ENCODE results near the gene PCOLCE2. TPM values are rescaled to one million over a fixed set of nuclear protein-coding genes. Genes with fewer than 3 reads are reported as not detected.

The PCOLCE2 gene
- total RNA-seq, 1 experiment from 2014 or later, result 23.9 TPM

- Histone ChIP-seq H3K79me2 (ENCODE audit: low read length) (no peaks in the 10 kb centered on the region), H3F3A (ENCODE audit: low read length, unreplicated experiment) (no peaks in the 10 kb centered on the region), H3K4me3 (ENCODE audit: low read length) (no peak overlapping the region), H3K9me2 (replicated peaks; ENCODE audit: low read length) (no peaks in the 10 kb centered on the region), H4K20me1 (ENCODE audit: low read length) (no peaks in the 10 kb centered on the region), H3K9ac (ENCODE audit: low read length) (no peak overlapping the region), H2AFZ (ENCODE audit: low read length) (no peak overlapping the region), H3K4me2 (ENCODE audit: low read length) (no peak overlapping the region), H3K36me3 (ENCODE audit: low read depth, low read length) (no peaks in the 10 kb centered on the region), H3K27me3 (ENCODE audit: low read length) (no peaks in the 10 kb centered on the region), H3K9me3 (ENCODE audit: low read length) (no peaks in the 10 kb centered on the region), H3K27ac (ENCODE audit: low read length) (no peak overlapping the region), H3K4me1 (ENCODE audit: insufficient read depth, low read length) (no peaks in the 10 kb centered on the region)
- BruUV-seq (replicated peaks), result no TSS peak
- intact Hi-C loops (cut with micrococcal nuclease), result no loop called here
- POLR2A ChIA-PET (ENCODE audit: unreplicated experiment), result no interaction called here
- ATAC-seq (no peak), DNase-seq (no peak)
- TF ChIP-seq EZH2 (IDR thresholded peaks at IDR 0.05; ENCODE audit: low read length, unreplicated experiment) (no peak), EZH2phosphoT487 (IDR thresholded peaks at IDR 0.05; ENCODE audit: borderline replicate concordance, low read length) (no peak), CTCF (conservative IDR thresholded peaks at IDR 0.05; ENCODE audit: low read depth, low read length) (no peak)
- CTCF ChIA-PET, result no interaction called here
Observed at GRCh38 chr3:142912402-142913172, 23.7 kb upstream of the PCOLCE2 start.

GRCh38 chr3:142910280-142910679, 21.4 kb upstream of the PCOLCE2 start:
- DNase-seq, result no peak
- H3K9me3 ChIP-seq (ENCODE audit: low read length), result no peaks in the 10 kb centered on the region
- no peak for ATAC-seq
- no peak overlapping the region for H3K9ac ChIP-seq (ENCODE audit: low read length)
- no peak overlapping the region for H3K4me3 ChIP-seq (ENCODE audit: low read length)
- no peak overlapping the region for H3K27ac ChIP-seq (ENCODE audit: low read length)
- no peaks in the 10 kb centered on the region for H3K4me1 ChIP-seq (ENCODE audit: insufficient read depth, low read length)
- CTCF ChIA-PET, result no interaction called here
- H3K9me2 ChIP-seq (replicated peaks; ENCODE audit: low read length), result no peaks in the 10 kb centered on the region
- BruUV-seq (replicated peaks), result no TSS peak
- no peak overlapping the region for H2AFZ ChIP-seq (ENCODE audit: low read length)
- H3K36me3 ChIP-seq (ENCODE audit: low read depth, low read length), result no peaks in the 10 kb centered on the region
- TF ChIP-seq EZH2 (IDR thresholded peaks at IDR 0.05; ENCODE audit: low read length, unreplicated experiment), result no peak
- no peak for TF ChIP-seq CTCF (conservative IDR thresholded peaks at IDR 0.05; ENCODE audit: low read depth, low read length)
- no peak for TF ChIP-seq EZH2phosphoT487 (IDR thresholded peaks at IDR 0.05; ENCODE audit: borderline replicate concordance, low read length)
- intact Hi-C loops (cut with micrococcal nuclease), result no loop called here
- no peaks in the 10 kb centered on the region for H4K20me1 ChIP-seq (ENCODE audit: low read length)
- POLR2A ChIA-PET (ENCODE audit: unreplicated experiment), result no interaction called here
- no peaks in the 10 kb centered on the region for H3K27me3 ChIP-seq (ENCODE audit: low read length)
- H3K79me2 ChIP-seq (ENCODE audit: low read length), result no peaks in the 10 kb centered on the region
- no peaks in the 10 kb centered on the region for H3F3A ChIP-seq (ENCODE audit: low read length, unreplicated experiment)
- no peak overlapping the region for H3K4me2 ChIP-seq (ENCODE audit: low read length)

GRCh38 chr3:142909282-142909681, 20.4 kb upstream of the PCOLCE2 start:
- H2AFZ ChIP-seq (ENCODE audit: low read length), result no peak overlapping the region
- ChIA-PET CTCF (no interaction called here), POLR2A (ENCODE audit: unreplicated experiment) (no interaction called here)
- H3K9me3 ChIP-seq (ENCODE audit: low read length), result no peaks in the 10 kb centered on the region
- no peaks in the 10 kb centered on the region for H3K27me3 ChIP-seq (ENCODE audit: low read length)
- H3K9ac ChIP-seq (ENCODE audit: low read length), result no peak overlapping the region
- no peak for ATAC-seq
- no peak overlapping the region for H3K4me2 ChIP-seq (ENCODE audit: low read length)
- no peaks in the 10 kb centered on the region for H4K20me1 ChIP-seq (ENCODE audit: low read length)
- no TSS peak for BruUV-seq (replicated peaks)
- no peak for DNase-seq
- H3K36me3 ChIP-seq (ENCODE audit: low read depth, low read length), result no peaks in the 10 kb centered on the region
- H3K9me2 ChIP-seq (replicated peaks; ENCODE audit: low read length), result no peaks in the 10 kb centered on the region
- H3F3A ChIP-seq (ENCODE audit: low read length, unreplicated experiment), result no peaks in the 10 kb centered on the region
- H3K27ac ChIP-seq (ENCODE audit: low read length), result no peak overlapping the region
- no peak overlapping the region for H3K4me3 ChIP-seq (ENCODE audit: low read length)
- no peaks in the 10 kb centered on the region for H3K79me2 ChIP-seq (ENCODE audit: low read length)
- TF ChIP-seq EZH2 (IDR thresholded peaks at IDR 0.05; ENCODE audit: low read length, unreplicated experiment), result no peak
- no peak for TF ChIP-seq EZH2phosphoT487 (IDR thresholded peaks at IDR 0.05; ENCODE audit: borderline replicate concordance, low read length)
- TF ChIP-seq CTCF (conservative IDR thresholded peaks at IDR 0.05; ENCODE audit: low read depth, low read length), result no peak
- intact Hi-C loops (cut with micrococcal nuclease), result no loop called here
- peaks cover 7% of the 10 kb centered on the region for H3K4me1 ChIP-seq (ENCODE audit: insufficient read depth, low read length)

Measured in PC-3 (cell line).